Thyroid gland (tissue), 4 donors: ENCODE measurements around the gene RUVBL1.

Experiments
- CTCF ChIP-seq, 6 experiments: fragments of 200-600 bp in 3 of 6; fragments of 450-650 bp in 3 of 6; sonication (generic) in 3 of 6; IDR thresholded peaks; one replicate each; pipeline ENCODE4 v1.5.1; 2016 to 2019; ENCODE audit warnings: antibody characterized with exemption in 6 of 6, mild to moderate bottlenecking in 2 of 6, inconsistent platforms in 1 of 6, moderate library complexity in 1 of 6
- POLR2A ChIP-seq, 2 donors: fragments of 450-650 bp; IDR thresholded peaks; one replicate each; pipeline ENCODE4 v1.6.1; 2017; ENCODE audit warnings: antibody characterized with exemption in 2 of 2, mild to moderate bottlenecking in 2 of 2, moderate library complexity in 1 of 2

- TF ChIP-seq CTCF (IDR thresholded peaks at IDR 0.05) (no peak), POLR2A (IDR thresholded peaks at IDR 0.05) (no peak)
Measured at GRCh38 chr3:128080323-128081080, 43.1 kb downstream of the RUVBL1 start.
